GM23338 (cell line): ENCODE results near the gene OSBPL5. TPM values are rescaled to one million over a fixed set of nuclear protein-coding genes. Genes with fewer than 3 reads are reported as not detected.

ENCODE experiments used
- ATAC-seq: fragments of 200-7000 bp; cut with Tn5 transposase; 3 replicates; pipeline ENCODE4 v1.9.1; 2020
- DNase-seq: peaks from one replicate; pipeline ENCODE4 v3.0.0-alpha.2; 2015; ENCODE audit warnings: low spot score
- H2AFZ ChIP-seq: fragments of 200-600 bp; sonication (generic); 2 replicates; pipeline ENCODE4 v1.8.0; 2016; ENCODE audit warnings: antibody characterized with exemption, mild to moderate bottlenecking, moderate library complexity
- H3F3A ChIP-seq: fragments of 200-600 bp; sonication (generic); replicated peaks from 2 replicates; pipeline ENCODE4 v1.8.0; 2017; ENCODE audit warnings: antibody characterized with exemption, mixed run types, low read depth
- H3K27ac ChIP-seq: fragments of 200-600 bp; sonication (generic); 2 replicates; pipeline ENCODE4 v1.6.1; 2016; ENCODE audit warnings: low read depth
- H3K27me3 ChIP-seq: fragments of 200-600 bp; sonication (generic); 2 replicates; pipeline ENCODE4 v1.8.0; 2016; ENCODE audit warnings: mild to moderate bottlenecking, mixed run types, moderate library complexity; ENCODE audit not compliant: insufficient read depth
- H3K36me3 ChIP-seq: fragments of 200-600 bp; sonication (generic); 2 replicates; pipeline ENCODE4 v1.8.0; 2016; ENCODE audit warnings: mild to moderate bottlenecking; ENCODE audit not compliant: insufficient read depth
- H3K4me1 ChIP-seq: fragments of 200-600 bp; sonication (generic); 2 replicates; pipeline ENCODE4 v1.8.0; 2016; ENCODE audit warnings: mild to moderate bottlenecking, moderate library complexity; ENCODE audit not compliant: insufficient read depth
- H3K4me2 ChIP-seq: fragments of 200-600 bp; sonication (generic); 2 replicates; pipeline ENCODE4 v1.7.1; 2017; ENCODE audit warnings: mixed run types
- H3K4me3 ChIP-seq: fragments of 200-600 bp; sonication (generic); 2 replicates; pipeline ENCODE4 v1.6.1; 2016; ENCODE audit warnings: mixed run types
- H3K79me2 ChIP-seq: fragments of 200-600 bp; sonication (generic); replicated peaks from 2 replicates; pipeline ENCODE4 v1.8.0; 2017; ENCODE audit warnings: mild to moderate bottlenecking; ENCODE audit not compliant: insufficient read depth
- H3K9me2 ChIP-seq: fragments of 200-600 bp; sonication (generic); 2 replicates; pipeline ENCODE4 v1.8.0; 2017; ENCODE audit not compliant: insufficient read depth
- H4K20me1 ChIP-seq: fragments of 200-600 bp; sonication (generic); replicated peaks from 2 replicates; pipeline ENCODE4 v1.8.0; 2017; ENCODE audit warnings: mild to moderate bottlenecking; ENCODE audit not compliant: insufficient read depth
- H3K27ac Mint-ChIP-seq: 2 replicates; pipeline ENCODE4 v1.8.0; 2020; ENCODE audit warnings: inconsistent platforms, mild to moderate bottlenecking, moderate library complexity, mixed read lengths
- H3K27me3 Mint-ChIP-seq: 3 replicates; pipeline ENCODE4 v1.8.0; 2022; ENCODE audit warnings: low read depth, mild to moderate bottlenecking, moderate library complexity, mixed read lengths, inconsistent platforms; ENCODE audit not compliant: insufficient read depth, poor library complexity
- H3K36me3 Mint-ChIP-seq: 3 replicates; pipeline ENCODE4 v1.8.0; 2021; ENCODE audit warnings: low read depth, mild to moderate bottlenecking, inconsistent platforms, moderate library complexity, mixed read lengths
- H3K4me1 Mint-ChIP-seq: 3 replicates; pipeline ENCODE4 v1.8.0; 2020; ENCODE audit warnings: mild to moderate bottlenecking, inconsistent platforms, mixed read lengths
- H3K4me3 Mint-ChIP-seq: 3 replicates; pipeline ENCODE4 v1.8.0; 2021; ENCODE audit warnings: moderate library complexity, mild to moderate bottlenecking, inconsistent platforms, mixed read lengths
- H3K9me3 Mint-ChIP-seq: 3 replicates; pipeline ENCODE4 v1.8.0; 2020; ENCODE audit warnings: moderate library complexity, mild to moderate bottlenecking, inconsistent platforms, mixed read lengths
- CREB1 ChIP-seq: fragments of 250-450 bp; sonication (Bioruptor Pico); IDR thresholded peaks from 2 replicates; pipeline ENCODE4 v1.5.0; 2020; ENCODE audit warnings: low read depth, mild to moderate bottlenecking, moderate library complexity
- CTCF ChIP-seq, 2 experiments: fragments of 200-600 bp in 1 of 2; sonication (generic) in 1 of 2; conservative IDR thresholded peaks; 2 replicates each; pipeline versions ENCODE4 v1.5.1 to v1.6.1; 2016 to 2017; ENCODE audit warnings: antibody characterized with exemption in 2 of 2, low read depth in 2 of 2, mild to moderate bottlenecking in 2 of 2, moderate library complexity in 1 of 2
- ETS1 ChIP-seq: IDR thresholded peaks from 2 replicates; pipeline ENCODE4 v1.6.1; 2016; ENCODE audit warnings: antibody characterized with exemption
- EZH2phosphoT487 ChIP-seq: fragments of 200-600 bp; sonication (generic); IDR thresholded peaks from one replicate; pipeline ENCODE4 v1.8.1; 2018; ENCODE audit warnings: antibody characterized with exemption; ENCODE audit not compliant: unreplicated experiment
- JUNB ChIP-seq: IDR thresholded peaks from one replicate; pipeline ENCODE4 v1.6.1; 2016; ENCODE audit warnings: antibody characterized with exemption; ENCODE audit not compliant: unreplicated experiment
- POLR2AphosphoS5 ChIP-seq: IDR thresholded peaks from 2 replicates; pipeline ENCODE4 v1.6.1; 2016; ENCODE audit warnings: antibody characterized with exemption, low read depth
- REST ChIP-seq: IDR thresholded peaks from one replicate; pipeline ENCODE4 v1.6.1; 2018; ENCODE audit warnings: antibody characterized with exemption; ENCODE audit not compliant: unreplicated experiment
- STAT1 ChIP-seq: IDR thresholded peaks from one replicate; pipeline ENCODE4 v1.6.1; 2016; ENCODE audit warnings: antibody characterized with exemption; ENCODE audit not compliant: unreplicated experiment
- ZNF114 ChIP-seq: fragments of 250-450 bp; sonication (Bioruptor Pico); IDR thresholded peaks from 2 replicates; pipeline ENCODE4 v1.5.0; 2020; ENCODE audit warnings: mild to moderate bottlenecking, moderate library complexity
- ZNF331 ChIP-seq: fragments of 250-450 bp; sonication (Bioruptor Pico); IDR thresholded peaks from 2 replicates; pipeline ENCODE4 v1.5.0; 2020; ENCODE audit warnings: low read depth, mild to moderate bottlenecking, moderate library complexity
- polyA plus RNA-seq: library from polyadenylated mRNA; unstranded; fragments of >200 nt; fragmentation: Nextera tagmentation; extraction: Ambion mirVana; gene quantifications from 2 replicates; pipeline ENCODE4 v1.2.1, GENCODE V29; 2016
- total RNA-seq: library from RNA; depleted of rRNA; stranded (reverse); fragments of >200 nt; shearing (Covaris generic); gene quantifications from 2 replicates; pipeline ENCODE4 v1.2.3, GENCODE V29; 2014

Gene OSBPL5
- total and polyA plus RNA-seq, 2 experiments from 2014 or later: 2.7 to 12.0 TPM

- TF ChIP-seq ZNF331: no peak
- no peak for TF ChIP-seq ZNF114 (CRISPR knock-in tag)
- no peak for TF ChIP-seq EZH2phosphoT487
- TF ChIP-seq CTCF (conservative IDR thresholded peaks at IDR 0.05; ENCODE audit: low read depth in 2 of 2): no peak
- TF ChIP-seq STAT1: no peak
Measured at GRCh38 chr11:3158821-3159220, 6.3 kb downstream of the OSBPL5 start (continued).

GRCh38 chr11:3158131-3158591 lies 6.9 kb downstream of the OSBPL5 start:
- no peak overlapping the region for H3K27ac ChIP-seq
- H3K27me3 ChIP-seq: peaks cover 12% of the 10 kb centered on the region; the same call in 1 of the 2 replicates
- no peak overlapping the region for H2AFZ ChIP-seq
- Mint-ChIP-seq H3K27ac (no peak overlapping the region), H3K4me3 (no peak overlapping the region; the same call in 2 of the 3 replicates), H3K36me3 (no peaks in the 10 kb centered on the region), H3K27me3 (peaks cover 14% of the 10 kb centered on the region), H3K9me3 (no peaks in the 10 kb centered on the region), H3K4me1 (peaks cover 69% of the 10 kb centered on the region)
- H3F3A ChIP-seq: 0 out of 2 replicates have a peak, but pooled peaks cover 2% of the 10 kb centered on the region
- no peaks in the 10 kb centered on the region for H3K36me3 ChIP-seq
- no peak overlapping the region for H3K4me3 ChIP-seq
- ATAC-seq (no peak), DNase-seq (no peak)
- H3K79me2 ChIP-seq: no peaks in the 10 kb centered on the region
- H3K9me2 ChIP-seq: no peaks in the 10 kb centered on the region
- H3K4me1 ChIP-seq: peaks cover 18% of the 10 kb centered on the region; the same call in 1 of the 2 replicates
- H3K4me2 ChIP-seq: no peak overlapping the region
- no peaks in the 10 kb centered on the region for H4K20me1 ChIP-seq
- TF ChIP-seq ETS1: no peak
- no peak for TF ChIP-seq CTCF (conservative IDR thresholded peaks at IDR 0.05; ENCODE audit: low read depth in 2 of 2)
- TF ChIP-seq POLR2AphosphoS5: no peak
- TF ChIP-seq ZNF114 (CRISPR knock-in tag): no peak
- TF ChIP-seq ZNF331: no peak
- no peak for TF ChIP-seq EZH2phosphoT487
- TF ChIP-seq CREB1: no peak
- no peak for TF ChIP-seq JUNB
- TF ChIP-seq STAT1: no peak
- no peak for TF ChIP-seq REST
